IPS-18a (cell line): ENCODE data around the gene FZD2.
"Not testable (repeated sequence)": the region's sequence is repeated elsewhere in the genome, so short reads cannot be mapped to it uniquely, and the experiment has no call there.

ENCODE experiments used
- H3K27ac ChIP-seq: one replicate; pipeline ENCODE4 v1.5.1; 2013; ENCODE audit warnings: low read length
- H3K27me3 ChIP-seq: one replicate; pipeline ENCODE4 v1.6.1; 2013; ENCODE audit warnings: mild to moderate bottlenecking, low read length; ENCODE audit not compliant: control insufficient read depth, insufficient read depth
- H3K36me3 ChIP-seq: one replicate; pipeline ENCODE4 v1.6.1; 2013; ENCODE audit warnings: low read depth, low read length; ENCODE audit not compliant: control insufficient read depth
- H3K4me1 ChIP-seq: one replicate; pipeline ENCODE4 v1.6.1; 2013; ENCODE audit warnings: low read depth, low read length; ENCODE audit not compliant: control insufficient read depth
- H3K4me3 ChIP-seq: one replicate; pipeline ENCODE4 v1.5.1; 2013; ENCODE audit warnings: low read length
- H3K9ac ChIP-seq: one replicate; pipeline ENCODE4 v1.6.1; 2013; ENCODE audit warnings: mild to moderate bottlenecking, low read length, moderate library complexity
- H3K9me3 ChIP-seq: one replicate; pipeline ENCODE4 v1.6.1; 2013; ENCODE audit warnings: low read depth, low read length; ENCODE audit not compliant: control insufficient read depth

Gene FZD2

GRCh38 chr17:44536090-44536953, 21.0 kb upstream of the FZD2 start:
- H3K9ac ChIP-seq = no peak overlapping the region
- no peaks in the 10 kb centered on the region for H3K36me3 ChIP-seq
- H3K27ac ChIP-seq = no peak overlapping the region
- H3K27me3 ChIP-seq = peaks cover 38% of the 10 kb centered on the region
- H3K9me3 ChIP-seq = no peaks in the 10 kb centered on the region
- peaks cover 28% of the 10 kb centered on the region for H3K4me1 ChIP-seq
- H3K4me3 ChIP-seq = no peak overlapping the region

GRCh38 chr17:44537922-44538321, 19.4 kb upstream of the FZD2 start:
- not testable (repeated sequence) for H3K9ac ChIP-seq, H3K36me3 ChIP-seq, H3K4me3 ChIP-seq, H3K27ac ChIP-seq, H3K9me3 ChIP-seq
- peaks cover 44% of the 10 kb centered on the region for H3K27me3 ChIP-seq
- peaks cover 43% of the 10 kb centered on the region for H3K4me1 ChIP-seq

GRCh38 chr17:44539673-44540072, 17.6 kb upstream of the FZD2 start:
- peak overlapping the region; percentile 29 for H3K4me3 ChIP-seq

GRCh38 chr17:44540246-44541084, 16.8 kb upstream of the FZD2 start:
- Histone ChIP-seq H3K36me3 (no peaks in the 10 kb centered on the region), H3K4me3 (peak overlapping the region; percentile 29), H3K9ac (no peak overlapping the region), H3K27me3 (peaks cover 62% of the 10 kb centered on the region), H3K4me1 (peaks cover 59% of the 10 kb centered on the region), H3K9me3 (no peaks in the 10 kb centered on the region), H3K27ac (no peak overlapping the region)

More at GRCh38 chr17:44539673-44540072, 17.6 kb upstream of the FZD2 start:
- H3K4me1 ChIP-seq = peaks cover 54% of the 10 kb centered on the region
- H3K36me3 ChIP-seq = no peaks in the 10 kb centered on the region
- no peaks in the 10 kb centered on the region for H3K9me3 ChIP-seq
- no peak overlapping the region for H3K27ac ChIP-seq
- H3K9ac ChIP-seq = no peak overlapping the region
- peaks cover 54% of the 10 kb centered on the region for H3K27me3 ChIP-seq

- peak overlapping the region; percentile 36 for H3K4me3 ChIP-seq
- no peak overlapping the region for H3K9ac ChIP-seq
- no peak overlapping the region for H3K27ac ChIP-seq
- H3K27me3 ChIP-seq = peaks cover 55% of the 10 kb centered on the region
- no peaks in the 10 kb centered on the region for H3K9me3 ChIP-seq
- H3K36me3 ChIP-seq = no peaks in the 10 kb centered on the region
- H3K4me1 ChIP-seq = peaks cover 54% of the 10 kb centered on the region
These were observed 15.3 kb upstream of the FZD2 start for GRCh38 chr17:44541884-44542581.

- H3K4me3 ChIP-seq = peak overlapping the region; percentile 36
- H3K4me1 ChIP-seq = peaks cover 65% of the 10 kb centered on the region
- H3K9ac ChIP-seq = no peak overlapping the region
- H3K27me3 ChIP-seq = peaks cover 43% of the 10 kb centered on the region
- H3K27ac ChIP-seq = peak overlapping the region; percentile 26
- no peaks in the 10 kb centered on the region for H3K36me3 ChIP-seq
- no peaks in the 10 kb centered on the region for H3K9me3 ChIP-seq
These were observed 13.9 kb upstream of the FZD2 start for GRCh38 chr17:44543213-44543904.

GRCh38 chr17:44543905-44544523, 13.3 kb upstream of the FZD2 start:
- Histone ChIP-seq H3K9me3 (no peaks in the 10 kb centered on the region), H3K27me3 (peaks cover 36% of the 10 kb centered on the region), H3K4me1 (peaks cover 68% of the 10 kb centered on the region), H3K36me3 (no peaks in the 10 kb centered on the region), H3K27ac (peak overlapping the region; percentile 26), H3K4me3 (peak overlapping the region; percentile 36), H3K9ac (no peak overlapping the region)

GRCh38 chr17:44546671-44547606, 10.3 kb upstream of the FZD2 start:
- H3K4me1 ChIP-seq = peaks cover 60% of the 10 kb centered on the region
- peak overlapping the region; percentile 21 for H3K9ac ChIP-seq
- peaks cover 30% of the 10 kb centered on the region for H3K27me3 ChIP-seq
- no peaks in the 10 kb centered on the region for H3K36me3 ChIP-seq
- peak overlapping the region; percentile 18 for H3K4me3 ChIP-seq
- H3K27ac ChIP-seq = no peak overlapping the region
- no peaks in the 10 kb centered on the region for H3K9me3 ChIP-seq

GRCh38 chr17:44547625-44548267, 9.5 kb upstream of the FZD2 start:
- Histone ChIP-seq H3K27ac (no peak overlapping the region), H3K27me3 (peaks cover 30% of the 10 kb centered on the region), H3K9ac (peak overlapping the region; percentile 21)

More at GRCh38 chr17:44547625-44548267, 9.5 kb upstream of the FZD2 start:
- Histone ChIP-seq H3K4me3 (peak overlapping the region; percentile 18), H3K36me3 (no peaks in the 10 kb centered on the region), H3K9me3 (no peaks in the 10 kb centered on the region), H3K4me1 (peaks cover 53% of the 10 kb centered on the region)
